GM13977 (cell line): ENCODE measurements around the gene KCNQ5.

Experiments used
- DNase-seq: peaks from one replicate; pipeline ENCODE4 v3.0.0; 2012; ENCODE audit warnings: low spot score
- CTCF ChIP-seq: IDR thresholded peaks from 2 replicates; pipeline ENCODE4 v1.5.1; 2012; ENCODE audit warnings: mild to moderate bottlenecking, control low read depth; ENCODE audit not compliant: insufficient read depth; ENCODE audit errors: extremely low read depth, missing control alignments
- in situ Hi-C: fragments of 300-500 bp; cut with MboI; formaldehyde crosslinking; loops from one replicate; pipeline ENCODE4 v1.12.0; 2022; ENCODE audit warnings: low sequenced_read_pairs, low pct_unique_long_range_greater_than_20kb, mixed read lengths, inconsistent platforms; ENCODE audit not compliant: unreplicated experiment

The KCNQ5 gene

GRCh38 chr6:73156793-73157767 is 535.2 kb downstream of the KCNQ5 start:
- in situ Hi-C loops: no loop called here
- no peak for DNase-seq
- TF ChIP-seq CTCF: no peak

DNA sequence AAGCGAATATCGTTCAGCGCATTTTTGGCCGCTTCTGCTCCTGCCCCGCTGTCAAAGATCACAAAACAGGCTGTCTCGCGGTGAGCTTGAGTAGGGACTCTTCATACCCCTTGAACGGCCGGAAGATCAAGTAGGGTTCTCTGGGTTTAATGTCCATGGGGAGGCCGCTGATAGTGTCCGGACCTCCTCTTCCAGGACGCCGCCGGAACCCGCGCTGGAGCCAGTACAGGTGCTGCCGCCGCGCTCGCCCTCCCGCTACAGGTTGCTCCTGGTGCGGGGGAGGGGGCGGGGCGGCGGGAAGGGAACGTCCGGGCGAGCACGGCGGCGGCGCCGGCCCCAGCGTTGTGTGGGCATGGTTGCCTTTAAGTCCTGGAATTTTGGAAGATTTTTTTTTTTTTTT is 536.0 kb downstream of the KCNQ5 start:
- in situ Hi-C loops: no loop called here
- no peak for DNase-seq
- no peak for TF ChIP-seq CTCF

GRCh38 chr6:73169111-73169510 is 547.2 kb downstream of the KCNQ5 start:
- no peak for TF ChIP-seq CTCF
- in situ Hi-C loops: no loop called here
- DNase-seq: no peak

GRCh38 chr6:73169633-73170032 is 547.8 kb downstream of the KCNQ5 start:
- TF ChIP-seq CTCF: no peak
- in situ Hi-C loops: no loop called here
- no peak for DNase-seq

DNA sequence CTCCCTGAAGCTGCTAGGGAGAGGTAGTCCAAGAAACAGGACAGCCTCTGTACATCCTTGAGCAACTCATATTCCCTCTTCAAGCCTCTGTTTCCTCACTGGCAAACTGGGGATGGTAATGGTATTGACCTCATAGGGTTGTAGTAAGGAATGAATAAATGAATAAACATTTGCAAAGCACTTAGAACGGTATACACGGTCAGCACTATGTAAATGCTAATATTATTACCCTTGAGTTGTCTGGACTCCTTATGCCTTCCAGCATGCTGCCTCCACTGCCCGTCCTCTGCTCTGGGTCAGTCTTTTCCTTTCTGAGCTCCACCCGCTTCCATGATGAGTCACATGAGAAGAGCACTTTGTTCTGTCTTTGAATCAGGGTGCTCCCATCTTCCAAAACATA is 552.8 kb downstream of the KCNQ5 start:
- TF ChIP-seq CTCF: no peak
- no peak for DNase-seq
- in situ Hi-C loops: no loop called here

- DNase-seq: no peak
- in situ Hi-C loops: no loop called here
- no peak for TF ChIP-seq CTCF
Measured at GRCh38 chr6:73176057-73176456, 554.2 kb downstream of the KCNQ5 start.
